Vagina (tissue), 2 donors: ENCODE results near the gene NCKAP1. TPM values are rescaled to one million over a fixed set of nuclear protein-coding genes. Genes with fewer than 3 reads are reported as not detected.

Source experiments
- DNase-seq, 2 donors: peaks; one replicate each; pipeline ENCODE4 v3.0.0-alpha.2; 2017; ENCODE audit errors: extremely low spot score in 2 of 2
- H3K27ac ChIP-seq: fragments of 200-600 bp; sonication (generic); one replicate; pipeline ENCODE4 v1.5.1; 2019
- H3K27me3 ChIP-seq: fragments of 200-600 bp; sonication (generic); one replicate; pipeline ENCODE4 v1.5.1; 2019
- H3K36me3 ChIP-seq, 2 donors: fragments of 200-600 bp; sonication (generic); one replicate each; pipeline ENCODE4 v1.5.1; 2017 to 2019
- H3K4me1 ChIP-seq: fragments of 200-600 bp; sonication (generic); one replicate; pipeline ENCODE4 v1.5.1; 2019
- H3K4me3 ChIP-seq, 2 donors: fragments of 200-600 bp; sonication (generic); 1 replicate in 1 of 2; 2 replicates in 1 of 2; pipeline ENCODE4 v1.5.1; 2016 to 2019
- H3K9me3 ChIP-seq: fragments of 200-600 bp; sonication (generic); one replicate; pipeline ENCODE4 v1.5.1; 2019
- CTCF ChIP-seq, 3 experiments: fragments of 450-650 bp in 2 of 3; fragments of 200-600 bp in 1 of 3; sonication (generic) in 1 of 3; IDR thresholded peaks; one replicate each; pipeline ENCODE4 v1.5.1; 2017 to 2019; ENCODE audit warnings: antibody characterized with exemption in 3 of 3, mild to moderate bottlenecking in 2 of 3, moderate library complexity in 2 of 3
- POLR2A ChIP-seq, 2 donors: fragments of 450-650 bp; IDR thresholded peaks; one replicate each; pipeline ENCODE4 v1.6.1; 2017; ENCODE audit warnings: antibody characterized with exemption in 2 of 2, mild to moderate bottlenecking in 2 of 2, moderate library complexity in 2 of 2
- POLR2AphosphoS5 ChIP-seq, 2 donors: sonication (generic); formaldehyde crosslinking; IDR thresholded peaks; one replicate each; pipeline ENCODE4 v1.9.0; 2017; ENCODE audit warnings: antibody characterized with exemption in 2 of 2, mild to moderate bottlenecking in 2 of 2, low read depth in 1 of 2; ENCODE audit not compliant: insufficient read depth in 1 of 2
- intact Hi-C: fragments of 100-400 bp; cut with DNase I; formaldehyde crosslinking; loops from one replicate; pipeline ENCODE4 v1.15.1; 2023
- total RNA-seq: library from RNA; depleted of rRNA; stranded (reverse); fragments of >200 nt; gene quantifications from one replicate; pipeline ENCODE4 v1.2.3, GENCODE V29; 2016

The NCKAP1 gene
- total RNA-seq, 1 donor from 2014 or later, result 135 TPM

GRCh38 chr2:182952741-182953450, 85.4 kb downstream of the NCKAP1 start:
- intact Hi-C loops, result no loop called here
- Histone ChIP-seq H3K27ac (no peak overlapping the region), H3K27me3 (no peaks in the 10 kb centered on the region), H3K4me3 (no peak overlapping the region), H3K36me3 (peaks cover 5 to 52% of the 10 kb centered on the region in 2 donors), H3K9me3 (no peaks in the 10 kb centered on the region), H3K4me1 (no peaks in the 10 kb centered on the region)
- no peak for TF ChIP-seq POLR2A (IDR thresholded peaks at IDR 0.05)
- no peak for DNase-seq

GRCh38 chr2:182951948-182952663, 86.2 kb downstream of the NCKAP1 start:
- Histone ChIP-seq H3K36me3 (peaks cover 5 to 44% of the 10 kb centered on the region in 2 donors), H3K9me3 (no peaks in the 10 kb centered on the region)
- TF ChIP-seq CTCF (IDR thresholded peaks at IDR 0.05), result no peak

GRCh38 chr2:182950546-182950945, 87.7 kb downstream of the NCKAP1 start:
- intact Hi-C loops, result no loop called here
- H3K27ac ChIP-seq, result no peak overlapping the region
- no peak for TF ChIP-seq CTCF (IDR thresholded peaks at IDR 0.05)
- no peak for TF ChIP-seq POLR2AphosphoS5 (IDR thresholded peaks at IDR 0.05; ENCODE audit: insufficient read depth in 1 of 2, low read depth in 1 of 2)
- TF ChIP-seq POLR2A (IDR thresholded peaks at IDR 0.05), result no peak
- no peaks in the 10 kb centered on the region for H3K9me3 ChIP-seq
- no peak overlapping the region for H3K4me3 ChIP-seq
- no peaks in the 10 kb centered on the region for H3K27me3 ChIP-seq
- H3K4me1 ChIP-seq, result no peaks in the 10 kb centered on the region
- DNase-seq, result no peak
- H3K36me3 ChIP-seq, result peaks cover 5 to 31% of the 10 kb centered on the region in 2 donors

More at GRCh38 chr2:182951948-182952663, 86.2 kb downstream of the NCKAP1 start:
- Histone ChIP-seq H3K4me3 (no peak overlapping the region), H3K27me3 (no peaks in the 10 kb centered on the region), H3K4me1 (no peaks in the 10 kb centered on the region), H3K27ac (no peak overlapping the region)
- no peak for DNase-seq
- intact Hi-C loops, result no loop called here

GRCh38 chr2:182949572-182950189, 88.6 kb downstream of the NCKAP1 start:
- intact Hi-C loops, result no loop called here
- TF ChIP-seq POLR2A (IDR thresholded peaks at IDR 0.05) (no peak), CTCF (IDR thresholded peaks at IDR 0.05) (no peak), POLR2AphosphoS5 (IDR thresholded peaks at IDR 0.05; ENCODE audit: insufficient read depth in 1 of 2, low read depth in 1 of 2) (no peak)
- no peak overlapping the region for H3K27ac ChIP-seq
- no peak for DNase-seq
- H3K4me3 ChIP-seq, result no peak overlapping the region
- H3K4me1 ChIP-seq, result no peaks in the 10 kb centered on the region
- H3K36me3 ChIP-seq, result peaks cover 5 to 24% of the 10 kb centered on the region in 2 donors
- H3K9me3 ChIP-seq, result no peaks in the 10 kb centered on the region
- H3K27me3 ChIP-seq, result no peaks in the 10 kb centered on the region

GRCh38 chr2:182949052-182949451, 89.2 kb downstream of the NCKAP1 start:
- Histone ChIP-seq H3K9me3 (no peaks in the 10 kb centered on the region), H3K4me1 (no peaks in the 10 kb centered on the region), H3K4me3 (no peak overlapping the region), H3K36me3 (peaks cover 5 to 24% of the 10 kb centered on the region in 2 donors), H3K27ac (no peak overlapping the region), H3K27me3 (no peaks in the 10 kb centered on the region)
- DNase-seq, result no peak
- intact Hi-C loops, result no loop called here
- TF ChIP-seq POLR2A (IDR thresholded peaks at IDR 0.05) (no peak), CTCF (IDR thresholded peaks at IDR 0.05) (no peak), POLR2AphosphoS5 (IDR thresholded peaks at IDR 0.05; ENCODE audit: insufficient read depth in 1 of 2, low read depth in 1 of 2) (no peak)
